RWPE1 (cell line): ENCODE results near the gene OR6P1.

Source experiments
- CTCF ChIA-PET: fragments of 350-600 bp; sonication (Branson Sonifier 250); formaldehyde crosslinking; extraction: SDS; loops from one replicate; lab custom pipeline; 2021; lab: Yijun Ruan, JAX
- POLR2A ChIA-PET: fragments of 400-600 bp; formaldehyde crosslinking; extraction: SDS; loops from one replicate; lab custom pipeline; 2020; ENCODE audit warnings: antibody characterized with exemption; ENCODE audit not compliant: low non-redundant PET; lab: Yijun Ruan, JAX
- DNase-seq: peaks from one replicate; pipeline ENCODE4 v3.0.0; 2012; ENCODE audit warnings: low spot score
- H3K27ac ChIP-seq: fragments of 450-650 bp; 2 replicates; pipeline ENCODE4 v1.5.1; 2017
- TF ChIP-seq, protein P1 (sequence below): fragments of 450-650 bp; conservative IDR thresholded peaks from 2 replicates; pipeline ENCODE4 v1.5.1; 2017; ENCODE audit warnings: low read depth, mild to moderate bottlenecking

Gene OR6P1

DNA sequence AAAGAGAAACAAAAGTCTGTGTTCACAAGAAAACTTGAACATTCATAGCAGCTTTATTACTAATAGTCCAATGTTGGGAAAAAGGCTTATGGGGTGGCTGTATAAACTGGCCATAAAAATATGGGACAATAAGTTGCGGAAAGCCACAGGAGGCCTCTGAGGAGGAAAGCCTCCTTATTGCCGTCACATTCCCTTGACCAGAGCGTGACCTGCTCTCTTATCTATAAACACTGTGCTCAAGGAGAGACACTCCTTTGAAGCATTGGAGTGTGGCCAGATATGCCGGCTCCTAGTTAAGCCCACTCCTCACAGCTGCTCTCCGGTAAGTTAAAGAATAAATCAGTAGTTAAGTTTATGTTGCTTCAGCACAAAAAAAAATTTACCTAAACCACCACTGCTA, 35.9 kb downstream of the OR6P1 start:
- no peak overlapping the region for H3K27ac ChIP-seq
- CTCF ChIA-PET: no interaction called here
- DNase-seq: no peak
- POLR2A ChIA-PET: interaction anchor here (0.7 kb wide), 1 partner anchor 432 kb away, joined by 3 read pairs; no protein-coding TSS in a partner anchor
- TF ChIP-seq, protein P1, sequence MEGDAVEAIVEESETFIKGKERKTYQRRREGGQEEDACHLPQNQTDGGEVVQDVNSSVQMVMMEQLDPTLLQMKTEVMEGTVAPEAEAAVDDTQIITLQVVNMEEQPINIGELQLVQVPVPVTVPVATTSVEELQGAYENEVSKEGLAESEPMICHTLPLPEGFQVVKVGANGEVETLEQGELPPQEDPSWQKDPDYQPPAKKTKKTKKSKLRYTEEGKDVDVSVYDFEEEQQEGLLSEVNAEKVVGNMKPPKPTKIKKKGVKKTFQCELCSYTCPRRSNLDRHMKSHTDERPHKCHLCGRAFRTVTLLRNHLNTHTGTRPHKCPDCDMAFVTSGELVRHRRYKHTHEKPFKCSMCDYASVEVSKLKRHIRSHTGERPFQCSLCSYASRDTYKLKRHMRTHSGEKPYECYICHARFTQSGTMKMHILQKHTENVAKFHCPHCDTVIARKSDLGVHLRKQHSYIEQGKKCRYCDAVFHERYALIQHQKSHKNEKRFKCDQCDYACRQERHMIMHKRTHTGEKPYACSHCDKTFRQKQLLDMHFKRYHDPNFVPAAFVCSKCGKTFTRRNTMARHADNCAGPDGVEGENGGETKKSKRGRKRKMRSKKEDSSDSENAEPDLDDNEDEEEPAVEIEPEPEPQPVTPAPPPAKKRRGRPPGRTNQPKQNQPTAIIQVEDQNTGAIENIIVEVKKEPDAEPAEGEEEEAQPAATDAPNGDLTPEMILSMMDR: no peak

DNA sequence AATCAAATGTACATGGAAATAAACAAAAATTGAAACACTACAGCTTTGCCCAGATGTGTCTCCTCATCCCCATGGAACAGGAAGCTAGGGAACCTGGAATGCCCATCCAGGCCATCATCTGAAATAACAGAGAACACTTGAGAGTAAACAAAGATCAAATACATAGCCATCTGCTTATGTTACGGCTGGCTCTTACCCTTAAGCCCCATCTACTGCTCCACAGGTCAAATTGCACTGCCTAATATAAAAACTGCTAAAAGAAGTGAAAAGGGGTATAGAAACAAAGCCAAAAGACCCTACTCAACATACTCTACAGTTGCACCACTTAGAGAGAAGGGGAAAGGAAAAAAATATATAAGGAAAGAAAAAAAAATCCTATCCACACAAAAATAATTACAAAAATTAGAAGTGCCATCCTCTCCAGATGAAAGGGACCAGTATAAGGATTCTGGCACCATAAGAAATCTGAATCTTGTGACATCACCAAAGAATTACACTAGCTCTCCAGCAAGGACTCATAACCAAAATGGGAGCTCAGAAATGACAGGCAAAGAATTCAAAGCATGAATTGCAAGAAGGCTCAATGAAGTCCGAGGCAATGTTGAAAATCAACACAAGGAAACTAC, 43.1 kb downstream of the OR6P1 start:
- peak; percentile 20 for DNase-seq
- no peak overlapping the region for H3K27ac ChIP-seq
- ChIA-PET POLR2A (no interaction called here), CTCF (interaction anchor here (0.6 to 0.7 kb wide), 6 partner anchors 12 to 736 kb away, joined by 3 to 5 read pairs (median 3); no protein-coding TSS in a partner anchor)
- TF ChIP-seq, protein P1: peak; percentile 84

DNA sequence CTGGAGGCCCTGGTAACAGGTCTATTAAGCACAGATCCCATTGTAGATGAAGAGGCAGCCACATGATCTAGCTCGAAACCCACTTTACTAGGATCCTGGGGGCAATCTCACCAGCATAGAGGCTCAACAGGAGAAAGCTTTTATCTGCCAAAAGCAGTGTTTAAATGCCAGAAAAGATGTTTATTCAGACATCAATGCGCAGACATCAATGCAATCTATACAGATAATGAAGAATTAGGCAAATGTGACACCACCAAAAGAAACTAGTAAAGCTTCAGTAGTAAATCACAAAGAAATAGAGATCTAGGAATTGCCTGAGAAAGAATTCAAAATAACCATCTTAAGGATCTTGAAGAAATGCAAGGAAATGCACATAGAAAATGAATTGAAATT, 48.7 kb downstream of the OR6P1 start:
- H3K27ac ChIP-seq: no peak overlapping the region
- CTCF ChIA-PET: interaction anchor here (0.7 kb wide), 1 partner anchor 75 kb away, joined by 4 read pairs; no protein-coding TSS in a partner anchor
- TF ChIP-seq, protein P1: no peak
- no peak for DNase-seq
- POLR2A ChIA-PET: no interaction called here

DNA sequence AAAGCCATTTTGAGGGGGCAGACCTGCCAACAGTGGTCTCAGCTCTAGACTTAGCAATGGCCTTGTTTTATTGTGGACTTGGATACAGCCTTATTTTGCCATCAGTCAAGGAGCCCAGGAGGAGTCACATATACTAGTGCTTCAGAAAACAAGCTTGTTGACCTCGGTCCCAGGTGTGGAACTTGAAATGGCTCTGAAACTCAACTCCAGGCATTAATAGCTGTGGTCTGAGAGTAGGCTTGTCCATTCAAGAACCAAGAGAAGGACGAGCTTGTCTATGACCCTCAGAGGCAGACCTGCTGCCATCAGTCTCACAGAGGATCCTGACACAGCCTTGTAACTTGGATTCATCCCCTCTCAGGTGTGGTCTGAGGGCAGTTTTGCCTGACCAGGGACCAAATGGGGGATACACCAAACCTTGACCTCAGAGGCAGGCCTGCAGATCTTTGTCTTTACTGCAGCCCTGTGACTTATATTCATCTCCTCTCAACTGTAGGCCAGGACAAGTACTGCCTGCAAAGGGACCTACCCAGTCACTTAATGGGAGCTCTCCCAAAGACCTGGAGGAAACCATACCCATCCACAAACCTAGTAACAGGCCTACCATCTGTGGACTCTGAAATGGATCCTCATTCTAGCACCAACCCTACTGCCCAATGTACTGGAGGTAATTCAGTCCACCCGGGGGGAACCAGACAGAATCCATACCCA, 49.3 kb downstream of the OR6P1 start:
- ChIA-PET POLR2A (no interaction called here), CTCF (interaction anchor here (0.7 kb wide), 1 partner anchor 76 kb away, joined by 4 read pairs; no protein-coding TSS in a partner anchor)
- H3K27ac ChIP-seq: no peak overlapping the region
- DNase-seq: no peak
- TF ChIP-seq, protein P1: no peak

DNA sequence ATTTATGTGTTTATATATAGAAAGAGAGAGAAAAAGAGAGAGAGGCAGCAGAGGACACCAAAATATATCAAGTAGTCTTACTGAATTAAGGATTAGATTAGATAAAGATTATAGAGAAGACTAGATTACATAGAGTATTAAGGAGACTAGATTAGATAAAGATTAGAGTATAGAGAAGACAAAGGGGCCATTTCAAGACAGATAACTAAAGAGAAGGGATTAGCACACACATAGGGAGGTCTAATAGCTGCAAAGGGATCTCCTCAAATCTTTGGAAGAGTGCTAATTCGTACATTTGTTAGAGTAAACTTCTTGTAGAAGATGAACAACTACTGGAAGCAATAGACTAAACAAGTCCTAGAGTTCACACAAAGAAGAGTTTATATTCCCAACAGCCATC, 50.4 kb downstream of the OR6P1 start:
- H3K27ac ChIP-seq: no peak overlapping the region
- TF ChIP-seq, protein P1: no peak
- CTCF ChIA-PET: no interaction called here
- POLR2A ChIA-PET: no interaction called here
- DNase-seq: no peak

DNA sequence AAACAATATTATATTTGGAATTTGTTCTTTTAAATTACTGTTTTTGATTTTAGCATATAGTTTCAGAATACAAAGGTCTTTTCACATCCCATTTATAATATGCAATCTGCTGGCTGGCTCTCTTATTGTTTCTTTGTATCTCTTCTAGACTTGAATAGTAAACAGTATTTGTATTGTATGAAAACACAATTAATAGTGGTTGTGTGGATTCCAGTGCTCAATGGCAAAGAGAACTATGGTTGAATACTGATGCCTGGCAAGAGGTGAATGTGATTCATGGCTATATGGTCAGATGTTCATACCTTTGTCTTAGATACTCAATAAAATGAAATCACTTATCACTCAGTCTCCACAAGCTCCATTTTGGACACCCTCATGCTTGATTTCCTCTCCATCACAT, 53.4 kb downstream of the OR6P1 start:
- POLR2A ChIA-PET: no interaction called here
- CTCF ChIA-PET: no interaction called here
- no peak overlapping the region for H3K27ac ChIP-seq
- no peak for DNase-seq
- TF ChIP-seq, protein P1: no peak
